ENCODE measurements around the gene EFEMP2.

Gene EFEMP2

DNA sequence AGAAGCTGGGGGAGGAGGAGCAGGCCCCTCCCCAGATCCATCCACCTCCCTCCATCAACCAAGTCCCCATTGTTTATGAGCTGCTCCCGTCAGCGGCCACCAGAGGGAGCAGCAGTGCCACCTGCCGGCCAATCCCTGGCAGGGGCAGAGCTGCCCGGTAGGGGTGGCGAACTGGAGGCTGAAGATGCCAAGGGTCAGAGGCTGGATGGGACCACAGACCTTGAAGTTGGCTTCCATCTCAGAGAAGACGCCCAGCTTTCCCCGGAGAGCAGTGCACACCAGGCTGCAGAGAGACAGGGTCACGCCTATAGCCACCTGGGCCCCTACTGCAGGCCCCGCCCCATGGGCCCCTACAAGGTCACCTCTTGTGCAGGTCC is 12.1 kb upstream of the EFEMP2 start:
- peak; percentile 49 for DNase-seq

GRCh38 chr11:65883786-65884715 is 11.5 kb upstream of the EFEMP2 start:
- no peak for DNase-seq

DNA sequence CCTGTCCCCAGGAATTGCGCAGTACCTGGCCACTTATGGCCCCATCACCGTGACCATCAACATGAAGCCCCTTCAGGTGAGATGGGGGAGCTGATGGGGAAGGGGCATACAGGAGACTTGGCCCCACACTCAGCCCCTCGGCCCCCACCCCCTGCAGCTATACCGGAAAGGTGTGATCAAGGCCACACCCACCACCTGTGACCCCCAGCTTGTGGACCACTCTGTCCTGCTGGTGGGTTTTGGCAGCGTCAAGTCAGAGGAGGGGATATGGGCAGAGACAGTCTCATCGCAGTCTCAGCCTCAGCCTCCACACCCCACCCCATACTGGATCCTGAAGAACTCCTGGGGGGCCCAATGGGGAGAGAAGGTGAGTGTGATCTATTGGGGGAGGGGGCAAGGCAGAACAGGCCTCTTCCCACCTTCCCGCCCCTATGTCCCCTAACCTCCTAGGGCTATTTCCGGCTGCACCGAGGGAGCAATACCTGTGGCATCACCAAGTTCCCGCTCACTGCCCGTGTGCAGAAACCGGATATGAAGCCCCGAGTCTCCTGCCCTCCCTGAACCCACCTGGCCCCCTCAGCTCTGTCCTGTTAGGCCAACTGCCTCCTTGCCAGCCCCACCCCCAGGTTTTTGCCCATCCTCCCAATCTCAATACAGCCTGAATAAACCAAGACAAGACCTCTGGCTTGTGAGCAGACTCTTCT is 10.6 kb upstream of the EFEMP2 start:
- DNase-seq, result no peak

- no peak for DNase-seq
Observed at GRCh38 chr11:65882120-65883057, 9.8 kb upstream of the EFEMP2 start.

- DNase-seq, result no peak
Observed at GRCh38 chr11:65880844-65881421, 8.3 kb upstream of the EFEMP2 start.

- no peak for DNase-seq
Observed at GRCh38 chr11:65880027-65880426, 7.4 kb upstream of the EFEMP2 start.

- no peak for DNase-seq
Observed at GRCh38 chr11:65879617-65880016, 7.0 kb upstream of the EFEMP2 start, which contains the start of gene CTSW. CTSW (plus strand) TSS chr11:65879837; CDS start chr11:65879855, 18 bp downstream.

- DNase-seq, result peak; percentile 88
Observed at GRCh38 chr11:65873318-65874156, 937 bp upstream of the EFEMP2 start.

DNA sequence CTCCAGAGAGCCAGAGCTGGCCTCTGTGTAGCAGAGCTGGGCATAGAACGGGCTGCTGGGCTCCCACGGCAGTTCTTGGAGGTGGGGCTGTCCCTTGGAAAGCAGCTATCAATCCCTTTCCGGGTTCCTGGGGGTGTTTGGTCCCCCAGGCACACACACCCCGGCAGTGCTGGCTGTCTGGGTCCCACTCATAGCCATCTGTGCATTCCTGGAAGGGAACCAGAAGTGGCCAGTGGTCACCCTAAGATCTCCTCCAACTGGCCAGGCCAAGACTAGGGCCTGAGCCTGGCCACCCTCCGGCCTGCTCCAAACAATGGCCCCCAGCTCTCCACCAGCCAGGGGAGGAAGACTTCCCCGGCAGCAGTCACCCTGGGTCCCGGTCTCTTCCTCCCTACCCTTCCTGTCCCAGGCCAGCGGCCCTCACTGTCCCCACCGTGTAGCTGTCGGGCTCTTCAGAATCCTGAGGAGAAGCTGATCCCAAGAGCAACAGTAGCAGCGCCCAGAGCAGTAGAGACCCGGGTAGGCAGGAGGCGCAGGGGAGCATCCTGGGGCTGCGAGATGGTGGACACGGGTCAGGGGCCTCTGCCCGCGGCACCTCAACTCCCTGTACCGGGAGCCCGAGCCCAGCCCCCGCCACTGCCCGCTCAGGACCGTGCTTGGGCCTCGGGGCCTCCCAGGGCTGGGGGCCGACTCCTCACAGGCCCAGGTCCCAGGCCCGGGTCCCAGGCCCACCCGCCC is 620 bp downstream of the EFEMP2 start:
- DNase-seq, result no peak

GRCh38 chr11:65870706-65871681 is 1.6 kb downstream of the EFEMP2 start:
- no peak for DNase-seq

DNA sequence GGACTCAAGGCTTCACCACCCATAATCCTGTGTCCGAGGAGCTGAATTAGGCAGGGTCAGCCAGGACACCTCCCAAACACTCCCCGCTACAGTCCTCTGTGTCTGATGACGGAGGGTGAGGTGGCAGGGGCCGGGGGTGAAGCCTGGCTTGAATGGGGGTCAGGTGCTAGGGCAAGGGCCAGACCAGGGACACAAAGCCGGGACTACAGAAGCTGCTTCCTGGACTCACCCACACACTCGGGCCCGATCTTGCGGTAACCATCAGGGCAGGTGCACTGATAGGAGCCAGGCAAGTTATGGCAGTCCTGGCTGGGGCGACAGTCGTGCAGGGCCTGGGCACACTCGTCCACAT is 2.3 kb downstream of the EFEMP2 start:
- no peak for DNase-seq

GRCh38 chr11:65869643-65870306 is 2.8 kb downstream of the EFEMP2 start:
- DNase-seq, result peak; percentile 56

- DNase-seq, result no peak
Observed at GRCh38 chr11:65868907-65869306, 3.7 kb downstream of the EFEMP2 start.

- DNase-seq, result no peak
Observed at GRCh38 chr11:65868076-65868667, 4.4 kb downstream of the EFEMP2 start.

- no peak for DNase-seq
Observed at GRCh38 chr11:65867284-65868071, 5.1 kb downstream of the EFEMP2 start.

DNA sequence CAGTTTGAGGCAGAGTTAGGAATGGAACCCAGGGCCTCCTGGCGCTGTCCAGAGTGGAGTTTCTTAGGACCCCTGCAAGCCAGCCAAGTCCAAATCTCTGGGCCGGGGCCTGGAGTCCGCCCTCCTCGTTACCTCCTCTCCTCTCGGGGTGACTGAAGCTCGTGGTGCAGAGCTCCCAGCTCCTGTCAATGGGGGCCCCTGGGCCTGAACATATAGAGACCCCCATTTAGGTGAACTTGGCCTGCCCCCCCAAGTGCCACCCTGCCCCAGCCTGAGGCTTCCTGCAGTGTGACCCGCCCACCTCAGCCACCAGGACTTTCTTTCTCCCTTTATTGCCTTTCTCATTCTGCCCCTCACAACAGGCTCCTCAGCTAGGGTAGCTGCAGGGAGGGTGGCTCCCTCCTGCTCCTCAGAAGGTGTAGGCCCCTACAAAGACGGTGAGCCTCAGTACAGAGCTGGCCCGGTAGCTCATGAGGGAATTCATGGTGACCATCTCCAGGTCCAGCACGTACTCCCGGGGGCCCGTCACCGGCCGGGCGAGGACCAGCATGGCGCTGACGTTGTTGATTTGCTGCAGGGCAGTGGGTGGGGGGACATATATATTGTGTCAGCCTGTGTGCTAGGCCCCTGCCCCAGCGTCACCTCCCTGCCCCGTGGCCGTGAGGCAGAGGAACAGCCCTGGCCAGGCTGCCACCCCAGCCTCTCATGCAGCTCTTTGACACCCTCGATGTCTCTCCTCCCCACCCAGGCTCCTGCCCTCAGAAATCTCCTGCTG is 5.9 kb downstream of the EFEMP2 start:
- DNase-seq, result no peak

DNA sequence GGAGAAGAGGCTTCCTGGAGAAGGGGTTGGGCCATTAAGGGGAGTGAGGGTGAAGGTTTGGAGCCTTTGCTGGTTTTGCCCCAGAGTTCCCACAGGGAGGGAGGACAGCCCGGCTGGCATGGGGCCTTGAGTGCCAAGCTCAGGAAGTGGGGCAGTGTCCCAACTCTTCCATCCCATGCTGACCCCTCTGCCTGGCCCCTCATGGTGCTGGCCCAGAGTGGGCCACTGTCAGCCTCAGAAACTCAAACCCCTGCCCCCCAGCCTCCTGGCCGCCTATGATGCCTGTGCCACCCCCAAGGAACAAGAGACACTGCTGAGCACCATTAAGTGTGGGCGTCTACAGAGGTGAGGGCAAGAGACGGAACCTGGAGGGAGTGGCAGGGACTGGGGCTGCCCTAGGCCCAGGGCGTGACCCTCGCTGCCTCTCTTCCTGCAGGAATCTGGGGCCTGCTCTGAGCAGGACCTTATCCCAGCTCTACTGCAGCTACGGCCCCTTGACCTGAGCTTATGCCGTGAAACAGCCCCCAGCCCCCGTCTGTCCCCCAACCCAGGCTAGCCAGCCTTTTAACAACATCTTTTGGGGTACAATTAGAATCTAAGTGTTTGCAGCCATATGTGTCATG is 6.9 kb downstream of the EFEMP2 start:
- no peak for DNase-seq
